ENCODE measurements around the gene CCDC102A. TPM values are rescaled to one million over a fixed set of nuclear protein-coding genes. Genes with fewer than 3 reads are reported as not detected.

Gene CCDC102A
- total and polyA plus RNA-seq, 2 of the 13 experiments (the other 11 are each of a cell fraction or from before 2014, with no cell fraction given), result 2.1 to 2.8 TPM

- ChIA-PET POLR2A (interaction anchor here (1.1 to 1.5 kb wide), 3 partner anchors 9 to 80 kb away, joined by 3 to 6 read pairs (median 4); partner anchors contain the start of genes CCDC102A, CIAPIN1 and COQ9), CTCF (ENCODE audit: low intra/inter-chr PET ratio, low total read pairs) (no interaction called here)
- ATAC-seq (peak; percentile 83), FAIRE-seq (peak; percentile 81), DNase-seq (ENCODE audit: low spot score) (peak; percentile 54)
- TSS peak; percentile 40 for BruUV-seq (replicated peaks)
- WGBS (ENCODE audit: low lambda C conversion rate), result 28% methylated on average over 3 of the region's 4 CpGs
- Histone ChIP-seq H2AFZ (ENCODE audit: low read length) (no peak overlapping the region), H3K9ac (ENCODE audit: insufficient read depth, low read depth, low read length) (no peak overlapping the region), H3K27me3 (ENCODE audit: control insufficient read depth in 1 of 2, insufficient read depth in 2 of 2, low read length in 2 of 2) (no peaks in the 10 kb centered on the region), H3K4me2 (ENCODE audit: low read depth, low read length) (peak overlapping the region; percentile 36; the same call in 1 of the 2 replicates), H4K20me1 (ENCODE audit: insufficient read depth, low read length) (no peaks in the 10 kb centered on the region), H3K27ac (ENCODE audit: extremely low read length, insufficient read depth, low read length) (no peak overlapping the region), H3K79me2 (ENCODE audit: insufficient read depth, low read length) (no peaks in the 10 kb centered on the region), H3K4me1 (ENCODE audit: insufficient read depth, low read length) (peaks cover 38% of the 10 kb centered on the region), H3K4me3 (replicated peaks in 1 of 3; ENCODE audit: insufficient read depth in 1 of 3, low read depth in 2 of 3, low read length in 3 of 3) (no peak overlapping the region), H3K36me3 (replicated peaks in 1 of 2; ENCODE audit: control insufficient read depth in 1 of 2, insufficient read depth in 2 of 2, low read length in 2 of 2) (no peaks in the 10 kb centered on the region), H3K9me3 (ENCODE audit: low read length) (no peaks in the 10 kb centered on the region)
- intact Hi-C loops (cut with micrococcal nuclease; ENCODE audit: unreplicated experiment), result no loop called here
- in situ Hi-C loops (cut with HindIII; ENCODE audit: extremely low pct_ligation_motif_present, low pct_unique_long_range_greater_than_20kb), result no loop called here
- TF ChIP-seq ZNF232 (CRISPR knock-in tag; IDR thresholded peaks at IDR 0.05; ENCODE audit: borderline replicate concordance) (no peak), ZNF563 (CRISPR knock-in tag; IDR thresholded peaks at IDR 0.05) (no peak), ZBED4 (CRISPR knock-in tag; IDR thresholded peaks at IDR 0.05; ENCODE audit: borderline replicate concordance) (no peak), MIER2 (CRISPR knock-in tag; IDR thresholded peaks at IDR 0.05) (no peak), ZNF644 (CRISPR knock-in tag; IDR thresholded peaks at IDR 0.05; ENCODE audit: low read depth) (no peak), MEF2D (CRISPR knock-in tag; IDR thresholded peaks at IDR 0.05) (no peak), FOXO1 (CRISPR knock-in tag; IDR thresholded peaks at IDR 0.05) (0 out of 2 replicates have a peak, but pooled peaks have one; percentile 22), PAX8 (CRISPR knock-in tag; IDR thresholded peaks at IDR 0.05; ENCODE audit: borderline replicate concordance) (no peak), IKZF4 (CRISPR knock-in tag; IDR thresholded peaks at IDR 0.05; ENCODE audit: borderline replicate concordance, low read depth, not compliant biosample characterization) (no peak), ZNF616 (CRISPR knock-in tag; IDR thresholded peaks at IDR 0.05; ENCODE audit: low read depth) (no peak), EEA1 (CRISPR knock-in tag; IDR thresholded peaks at IDR 0.05; ENCODE audit: borderline replicate concordance) (no peak), PPARG (CRISPR knock-in tag; conservative IDR thresholded peaks at IDR 0.05) (no peak), ZNF709 (CRISPR knock-in tag; IDR thresholded peaks at IDR 0.05) (no peak), CTCF (CRISPR knock-in tag; IDR thresholded peaks at IDR 0.05) (peak; percentile 58), TFDP1 (CRISPR knock-in tag; IDR thresholded peaks at IDR 0.05; ENCODE audit: borderline replicate concordance) (no peak), TSC22D2 (CRISPR knock-in tag; IDR thresholded peaks at IDR 0.05; ENCODE audit: borderline replicate concordance) (no peak)
- TF ChIP-seq, protein P1, sequence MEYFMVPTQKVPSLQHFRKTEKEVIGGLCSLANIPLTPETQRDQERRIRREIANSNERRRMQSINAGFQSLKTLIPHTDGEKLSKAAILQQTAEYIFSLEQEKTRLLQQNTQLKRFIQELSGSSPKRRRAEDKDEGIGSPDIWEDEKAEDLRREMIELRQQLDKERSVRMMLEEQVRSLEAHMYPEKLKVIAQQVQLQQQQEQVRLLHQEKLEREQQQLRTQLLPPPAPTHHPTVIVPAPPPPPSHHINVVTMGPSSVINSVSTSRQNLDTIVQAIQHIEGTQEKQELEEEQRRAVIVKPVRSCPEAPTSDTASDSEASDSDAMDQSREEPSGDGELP (IDR thresholded peaks at IDR 0.05; ENCODE audit: borderline replicate concordance, low read depth), result no peak
Observed at GRCh38 chr16:57527027-57527426, 9.3 kb downstream of the CCDC102A start.

Measured in HepG2 (cell line).